GM19468 (cell line): ENCODE results near the gene KCNMA1.

ENCODE experiments used
- ATAC-seq: cut with Tn5 transposase; IDR thresholded peaks from one replicate; pipeline ENCODE4 v1.9.1; 2021; ENCODE audit warnings: mild to moderate bottlenecking, moderate library complexity, moderate number of reproducible peaks; ENCODE audit not compliant: unreplicated experiment; ENCODE audit errors: extremely low read depth

KCNMA1 gene

GRCh38 chr10:77518241-77518909 lies 119.2 kb downstream of the KCNMA1 start:
- no peak for ATAC-seq

- no peak for ATAC-seq
Measured at GRCh38 chr10:77516575-77516974, 121.0 kb downstream of the KCNMA1 start.

DNA sequence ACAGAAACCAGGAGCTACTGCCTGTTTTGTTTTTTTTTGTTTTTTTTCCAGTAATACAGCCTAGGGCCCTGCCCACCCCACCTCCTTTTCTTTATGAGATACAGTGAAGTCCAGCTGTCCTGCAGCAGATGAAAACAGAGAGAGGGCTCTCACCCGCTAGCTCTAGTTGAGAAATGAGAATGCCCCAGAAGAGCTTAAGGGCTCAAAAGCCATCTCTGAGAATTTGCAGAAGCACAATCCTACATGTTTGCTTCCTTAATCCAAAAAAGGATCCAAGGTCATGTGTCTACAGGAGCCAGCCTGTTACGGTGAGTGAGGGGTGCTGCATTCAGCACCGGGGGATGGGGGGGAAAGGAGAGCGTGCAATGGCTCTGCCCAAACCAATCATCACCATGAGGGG lies 122.7 kb downstream of the KCNMA1 start:
- ATAC-seq, result no peak

DNA sequence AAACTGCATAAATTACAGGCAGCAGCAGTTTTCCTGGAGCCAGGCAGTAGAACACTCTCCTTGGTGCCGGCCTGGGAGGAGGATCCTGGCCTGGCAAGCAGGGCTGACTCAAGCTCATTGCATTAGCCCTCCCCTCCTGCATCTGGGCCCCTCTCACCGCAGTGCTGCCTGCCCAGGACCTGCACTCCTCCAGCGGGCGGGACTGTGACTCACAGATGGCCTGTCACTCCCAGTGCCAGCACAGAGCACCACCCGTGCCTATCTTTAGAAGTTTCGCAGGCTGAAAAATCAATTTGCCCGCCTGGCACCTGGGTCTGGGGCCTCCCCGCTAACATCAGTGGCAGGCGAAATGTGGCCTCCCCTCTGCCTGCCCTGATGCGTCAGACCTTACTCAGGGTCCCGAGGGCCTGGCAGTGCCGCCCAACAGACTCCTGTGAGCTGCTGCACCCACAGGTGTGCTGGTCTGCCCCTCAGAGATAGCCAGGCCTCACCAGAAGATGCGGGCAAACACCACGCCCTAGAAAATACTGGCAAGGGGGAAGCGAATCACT lies 123.8 kb downstream of the KCNMA1 start:
- no peak for ATAC-seq

- no peak for ATAC-seq
Measured at GRCh38 chr10:77513220-77513619, 124.4 kb downstream of the KCNMA1 start.

- ATAC-seq, result no peak
Measured at GRCh38 chr10:77512219-77512578, 125.4 kb downstream of the KCNMA1 start.

GRCh38 chr10:77511498-77512218 lies 126.0 kb downstream of the KCNMA1 start:
- ATAC-seq, result no peak

DNA sequence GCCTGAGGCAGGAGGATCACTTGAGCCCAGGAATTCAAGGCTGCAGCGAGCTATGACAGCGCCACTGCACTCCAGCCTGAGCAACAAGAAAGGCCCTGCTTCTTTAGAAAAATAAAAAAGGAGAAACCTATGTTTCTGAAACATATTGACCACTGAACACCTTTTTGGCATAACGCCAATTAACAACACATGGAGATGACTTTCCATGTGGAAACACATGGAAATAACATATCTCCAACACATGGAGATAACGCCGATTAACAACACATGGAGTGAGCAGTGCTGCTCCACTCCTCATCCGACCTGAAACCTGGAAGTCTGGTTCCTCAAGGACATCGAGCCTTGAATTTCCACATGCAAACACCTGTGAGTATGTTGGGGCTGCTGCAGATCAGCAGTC lies 126.9 kb downstream of the KCNMA1 start:
- ATAC-seq, result no peak

GRCh38 chr10:77510294-77510693 lies 127.3 kb downstream of the KCNMA1 start:
- no peak for ATAC-seq

- ATAC-seq, result no peak
Measured at GRCh38 chr10:77509391-77509790, 128.2 kb downstream of the KCNMA1 start.

- ATAC-seq, result no peak
Measured at GRCh38 chr10:77507291-77507880, 130.2 kb downstream of the KCNMA1 start.

GRCh38 chr10:77506517-77507200 lies 130.9 kb downstream of the KCNMA1 start:
- ATAC-seq, result no peak

- no peak for ATAC-seq
Measured at GRCh38 chr10:77505431-77506334, 131.9 kb downstream of the KCNMA1 start.

DNA sequence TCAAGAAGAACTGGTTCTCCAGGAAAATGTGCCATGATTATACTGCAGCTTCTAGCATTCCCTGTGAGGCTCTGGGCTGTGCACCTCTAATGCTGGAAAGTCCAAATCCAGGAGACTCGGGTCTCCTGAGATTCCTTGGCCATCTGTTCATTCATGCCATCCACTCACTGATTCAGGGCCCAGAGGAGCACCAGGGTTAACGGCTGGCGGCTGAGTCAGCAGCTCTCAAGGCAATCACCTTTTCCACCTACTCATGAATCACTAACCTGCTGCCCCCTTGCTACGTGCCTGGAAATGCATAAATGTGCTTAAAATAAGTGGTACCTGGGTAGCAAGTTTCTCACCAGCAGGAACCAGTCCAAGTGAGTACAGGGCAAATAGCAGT lies 132.7 kb downstream of the KCNMA1 start:
- no peak for ATAC-seq

DNA sequence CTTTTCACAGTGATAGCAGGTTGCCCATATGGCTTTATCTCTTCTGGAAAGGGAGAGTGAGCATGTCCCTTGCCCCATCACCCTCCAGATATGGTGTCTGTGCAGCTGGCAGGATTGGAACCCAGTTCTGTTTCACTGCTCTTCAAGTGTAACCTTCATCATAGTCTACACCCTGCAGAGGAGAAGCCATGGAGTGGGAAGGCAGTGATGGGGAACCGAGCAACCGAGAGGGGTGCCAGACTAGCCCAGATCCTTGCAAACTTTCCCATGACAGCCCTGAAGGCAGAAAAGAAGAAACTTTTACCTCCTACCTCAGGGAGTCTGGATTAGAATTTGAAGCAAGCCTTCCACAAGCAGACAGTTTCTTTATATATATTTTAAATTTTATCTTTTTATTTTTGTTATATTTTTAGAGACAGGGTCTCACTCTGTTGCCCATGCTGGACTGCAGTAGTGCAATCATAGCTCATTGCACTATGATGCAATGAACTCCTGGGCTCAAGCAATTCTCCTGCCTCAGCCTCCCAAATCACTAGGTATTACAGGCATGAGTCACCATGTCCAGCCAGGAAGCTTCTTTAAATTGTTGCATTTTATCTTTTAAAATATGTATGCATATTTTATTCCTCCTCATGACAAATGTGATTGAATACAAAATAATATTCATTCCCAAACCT lies 133.3 kb downstream of the KCNMA1 start:
- ATAC-seq, result no peak

DNA sequence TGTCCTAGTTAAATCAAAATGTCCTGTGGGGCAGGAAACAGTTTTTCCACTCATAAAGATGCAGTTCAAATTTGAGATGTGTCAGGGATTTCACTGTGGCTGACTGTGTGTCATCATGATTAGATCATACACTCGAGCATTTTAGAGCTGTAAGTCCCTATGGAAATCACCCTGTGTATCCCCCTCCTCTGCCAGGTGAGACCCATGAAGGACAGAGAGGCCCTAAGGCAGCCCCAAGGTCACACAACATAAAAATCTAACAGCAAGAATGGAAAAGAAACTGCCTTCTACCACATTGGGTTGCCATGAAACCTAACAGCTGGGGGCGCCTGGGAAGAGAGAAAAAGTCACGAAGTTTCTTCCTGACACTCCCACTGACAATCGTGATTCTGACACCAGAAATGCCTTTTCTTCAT lies 135.8 kb downstream of the KCNMA1 start:
- ATAC-seq, result no peak

- ATAC-seq, result no peak
Measured at GRCh38 chr10:77501152-77501845, 136.3 kb downstream of the KCNMA1 start.

DNA sequence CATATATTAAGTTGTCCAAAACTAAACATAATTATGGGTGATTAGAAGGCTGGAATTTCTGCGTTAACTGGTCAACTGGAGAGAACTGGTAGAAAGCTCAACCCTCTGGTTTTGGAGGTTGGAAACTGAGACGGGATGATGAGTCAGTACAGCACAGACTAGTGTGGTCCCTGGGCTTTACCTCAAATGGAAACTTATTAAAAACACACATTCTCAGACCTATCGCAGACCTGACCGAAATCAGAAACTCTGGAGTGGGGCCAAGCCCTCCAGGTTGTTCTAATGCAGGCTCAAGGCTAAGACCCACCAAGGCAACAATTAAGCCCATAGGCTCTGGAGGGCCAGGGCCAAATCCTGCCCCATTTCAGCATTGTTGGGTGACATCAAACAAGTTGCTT lies 136.9 kb downstream of the KCNMA1 start:
- ATAC-seq, result no peak

GRCh38 chr10:77498829-77499228 lies 138.8 kb downstream of the KCNMA1 start:
- ATAC-seq, result no peak
